WTC11 (cell line): Measurements from ENCODE around the gene LTBP1. TPM values are rescaled to one million over a fixed set of nuclear protein-coding genes. Genes with fewer than 3 reads are reported as not detected.

Experiments
- ATAC-seq: fragments of 200-7000 bp; cut with Tn5 transposase; 2 replicates; pipeline ENCODE4 v1.10.0; 2021; ENCODE audit warnings: mild to moderate bottlenecking, moderate library complexity
- CTCF ChIA-PET: fragments of 300-600 bp; sonication (Branson Sonifier 250); formaldehyde crosslinking; loops from one replicate; lab custom pipeline; 2021; ENCODE audit warnings: antibody characterized with exemption; lab: Charles Lee
- POLR2A ChIA-PET: fragments of 350-600 bp; sonication (Branson Sonifier 250); formaldehyde crosslinking; loops from one replicate; lab custom pipeline; 2021; ENCODE audit warnings: antibody characterized with exemption; lab: Charles Lee
- DNase-seq: peaks from one replicate; pipeline ENCODE4 v3.0.0; 2021; ENCODE audit warnings: low spot score
- H3K27ac Mint-ChIP-seq: 2 replicates; pipeline ENCODE4 v1.8.0; 2021; ENCODE audit warnings: mixed read lengths
- H3K27me3 Mint-ChIP-seq: 2 replicates; pipeline ENCODE4 v1.8.0; 2021; ENCODE audit warnings: low read depth, mild to moderate bottlenecking, moderate library complexity, mixed read lengths
- H3K36me3 Mint-ChIP-seq: 2 replicates; pipeline ENCODE4 v1.8.0; 2021; ENCODE audit warnings: mixed read lengths
- H3K4me1 Mint-ChIP-seq: 2 replicates; pipeline ENCODE4 v1.8.0; 2022; ENCODE audit warnings: mixed read lengths
- H3K4me3 Mint-ChIP-seq: 2 replicates; pipeline ENCODE4 v1.8.0; 2021; ENCODE audit warnings: mild to moderate bottlenecking, moderate library complexity, mixed read lengths
- H3K9me3 Mint-ChIP-seq: 2 replicates; pipeline ENCODE4 v1.8.0; 2021; ENCODE audit warnings: mixed read lengths
- ATF1 ChIP-seq: sonication (generic); formaldehyde crosslinking; IDR thresholded peaks from 2 replicates; pipeline ENCODE4 v1.8.1; 2023; ENCODE audit warnings: mild to moderate bottlenecking, moderate library complexity, missing genetic modification reagents
- CBFB ChIP-seq: sonication (generic); formaldehyde crosslinking; IDR thresholded peaks from 2 replicates; pipeline ENCODE4 v1.8.1; 2022; ENCODE audit warnings: mild to moderate bottlenecking, low read depth, missing genetic modification reagents
- ETV6 ChIP-seq: sonication (generic); formaldehyde crosslinking; IDR thresholded peaks from 2 replicates; pipeline ENCODE4 v1.8.1; 2022; ENCODE audit warnings: mild to moderate bottlenecking, missing genetic modification reagents
- FOXJ3 ChIP-seq: sonication (generic); formaldehyde crosslinking; IDR thresholded peaks from 2 replicates; pipeline ENCODE4 v1.9.0; 2021; ENCODE audit warnings: missing genetic modification reagents, mild to moderate bottlenecking, borderline replicate concordance
- GRHL2 ChIP-seq: fragments of 250-450 bp; sonication (Bioruptor Pico); IDR thresholded peaks from 2 replicates; pipeline ENCODE4 v1.8.0; 2022; ENCODE audit warnings: mild to moderate bottlenecking, moderate library complexity; ENCODE audit not compliant: insufficient replicate concordance, severe bottlenecking
- HMGA2 ChIP-seq: fragments of 250-450 bp; sonication (Bioruptor Pico); IDR thresholded peaks from 2 replicates; pipeline ENCODE4 v1.4.0; 2021; ENCODE audit warnings: mild to moderate bottlenecking, moderate library complexity
- IRF2 ChIP-seq: sonication (generic); formaldehyde crosslinking; IDR thresholded peaks from 2 replicates; pipeline ENCODE4 v1.8.0; 2022; ENCODE audit warnings: low read depth, missing genetic modification reagents, borderline replicate concordance
- JUN ChIP-seq: sonication (generic); formaldehyde crosslinking; IDR thresholded peaks from 2 replicates; pipeline ENCODE4 v1.8.0; 2023; ENCODE audit warnings: mild to moderate bottlenecking, missing genetic modification reagents
- KAT7 ChIP-seq: sonication (generic); formaldehyde crosslinking; IDR thresholded peaks from 2 replicates; pipeline ENCODE4 v1.8.1; 2023; ENCODE audit warnings: missing genetic modification reagents, mild to moderate bottlenecking, borderline replicate concordance
- MYBL2 ChIP-seq: sonication (generic); formaldehyde crosslinking; IDR thresholded peaks from 2 replicates; pipeline ENCODE4 v1.8.1; 2023; ENCODE audit warnings: mild to moderate bottlenecking, moderate library complexity, missing genetic modification reagents
- NFE2L1 ChIP-seq: sonication (generic); formaldehyde crosslinking; IDR thresholded peaks from 2 replicates; pipeline ENCODE4 v1.8.1; 2023; ENCODE audit warnings: missing genetic modification reagents
- NR2C2 ChIP-seq: sonication (generic); formaldehyde crosslinking; IDR thresholded peaks from 2 replicates; pipeline ENCODE4 v1.8.0; 2022; ENCODE audit warnings: mild to moderate bottlenecking, missing genetic modification reagents
- PRRX2 ChIP-seq: fragments of 250-450 bp; sonication (Bioruptor Pico); IDR thresholded peaks from 2 replicates; pipeline ENCODE4 v1.8.0; 2021; ENCODE audit warnings: mild to moderate bottlenecking
- TP53 ChIP-seq: sonication (generic); formaldehyde crosslinking; IDR thresholded peaks from 2 replicates; pipeline ENCODE4 v1.8.1; 2023; ENCODE audit warnings: mild to moderate bottlenecking, missing genetic modification reagents
- ZNF121 ChIP-seq: sonication (generic); formaldehyde crosslinking; IDR thresholded peaks from 2 replicates; pipeline ENCODE4 v1.8.0; 2023; ENCODE audit warnings: missing genetic modification reagents
- ZNF138 ChIP-seq: sonication (generic); formaldehyde crosslinking; conservative IDR thresholded peaks from 2 replicates; pipeline ENCODE4 v1.8.1; 2022; ENCODE audit warnings: mild to moderate bottlenecking, moderate library complexity, missing genetic modification reagents
- ZNF263 ChIP-seq: sonication (generic); formaldehyde crosslinking; IDR thresholded peaks from 2 replicates; pipeline ENCODE4 v1.8.1; 2022; ENCODE audit warnings: low read depth, mild to moderate bottlenecking, moderate library complexity, missing genetic modification reagents
- ZNF396 ChIP-seq: fragments of 250-450 bp; sonication (Bioruptor Pico); IDR thresholded peaks from 2 replicates; pipeline ENCODE4 v1.8.0; 2021; ENCODE audit warnings: mild to moderate bottlenecking, moderate library complexity, borderline replicate concordance
- total RNA-seq: library from RNA; stranded (reverse); gene quantifications from 3 replicates; pipeline ENCODE4 v1.2.3, GENCODE V29; 2021
- TF ChIP-seq, protein P1 (sequence below): sonication (generic); formaldehyde crosslinking; IDR thresholded peaks from 2 replicates; pipeline ENCODE4 v1.8.1; 2023; ENCODE audit warnings: mild to moderate bottlenecking, missing genetic modification reagents
- TF ChIP-seq, protein P2 (sequence below): sonication (generic); formaldehyde crosslinking; conservative IDR thresholded peaks from 2 replicates; pipeline ENCODE4 v1.8.1; 2023; ENCODE audit warnings: mild to moderate bottlenecking, low read depth, missing genetic modification reagents, moderate library complexity
- TF ChIP-seq, protein P3 (sequence below): sonication (generic); formaldehyde crosslinking; IDR thresholded peaks from 2 replicates; pipeline ENCODE4 v1.8.1; 2022; ENCODE audit warnings: low read depth, missing genetic modification reagents, borderline replicate concordance
- TF ChIP-seq, protein P4 (sequence below): sonication (generic); formaldehyde crosslinking; IDR thresholded peaks from 2 replicates; pipeline ENCODE4 v1.8.1; 2023; ENCODE audit warnings: mild to moderate bottlenecking, missing genetic modification reagents, moderate library complexity
- TF ChIP-seq, protein P5 (sequence below): fragments of 250-450 bp; sonication (Bioruptor Pico); IDR thresholded peaks from 2 replicates; pipeline ENCODE4 v1.9.0; 2021; ENCODE audit warnings: moderate library complexity, mild to moderate bottlenecking, inconsistent platforms, borderline replicate concordance
- TF ChIP-seq, protein P6 (sequence below): sonication (generic); formaldehyde crosslinking; IDR thresholded peaks from 2 replicates; pipeline ENCODE4 v1.8.0; 2023; ENCODE audit warnings: missing genetic modification reagents, mild to moderate bottlenecking, borderline replicate concordance
- TF ChIP-seq, protein P7 (sequence below): sonication (generic); formaldehyde crosslinking; IDR thresholded peaks from 2 replicates; pipeline ENCODE4 v1.8.1; 2023; ENCODE audit warnings: mild to moderate bottlenecking, moderate library complexity, missing genetic modification reagents

Gene LTBP1
- total RNA-seq, 1 experiment from 2014 or later, result 33.6 TPM

DNA sequence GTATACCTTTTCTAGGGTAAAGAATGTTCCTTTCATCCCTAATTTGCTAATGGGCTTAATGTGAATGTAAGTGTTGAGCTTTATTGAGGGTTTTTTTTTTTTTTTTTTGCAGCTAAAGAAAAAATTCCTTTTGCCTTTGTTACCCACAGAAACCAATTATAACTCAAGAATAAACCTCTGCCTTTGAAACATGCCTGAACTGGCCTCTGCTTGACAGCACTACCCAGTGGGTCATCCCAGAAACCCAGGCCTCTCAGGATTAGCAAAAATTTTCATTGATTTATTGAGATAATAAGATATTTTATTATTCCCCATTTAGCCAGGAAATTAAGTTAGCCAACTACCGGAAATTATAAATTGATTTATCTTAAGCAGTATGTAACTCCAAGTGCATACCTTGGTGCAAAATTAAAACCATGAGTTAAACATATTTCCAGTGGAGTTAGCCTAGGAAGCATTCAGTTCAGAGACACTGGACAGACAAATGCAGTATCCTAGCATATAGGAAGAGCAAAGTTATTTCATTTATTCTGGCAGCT lies 462.7 kb downstream of the LTBP1 start (continued):
- no peak for TF ChIP-seq HMGA2 (CRISPR knock-in tag)
- no peak for TF ChIP-seq TP53 (CRISPR knock-in tag)
- TF ChIP-seq ZNF138, result no peak
- TF ChIP-seq ZNF263 (CRISPR knock-in tag), result no peak
- TF ChIP-seq, protein P1, sequence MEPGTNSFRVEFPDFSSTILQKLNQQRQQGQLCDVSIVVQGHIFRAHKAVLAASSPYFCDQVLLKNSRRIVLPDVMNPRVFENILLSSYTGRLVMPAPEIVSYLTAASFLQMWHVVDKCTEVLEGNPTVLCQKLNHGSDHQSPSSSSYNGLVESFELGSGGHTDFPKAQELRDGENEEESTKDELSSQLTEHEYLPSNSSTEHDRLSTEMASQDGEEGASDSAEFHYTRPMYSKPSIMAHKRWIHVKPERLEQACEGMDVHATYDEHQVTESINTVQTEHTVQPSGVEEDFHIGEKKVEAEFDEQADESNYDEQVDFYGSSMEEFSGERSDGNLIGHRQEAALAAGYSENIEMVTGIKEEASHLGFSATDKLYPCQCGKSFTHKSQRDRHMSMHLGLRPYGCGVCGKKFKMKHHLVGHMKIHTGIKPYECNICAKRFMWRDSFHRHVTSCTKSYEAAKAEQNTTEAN (CRISPR knock-in tag), result no peak
- TF ChIP-seq ATF1, result no peak
- no peak for TF ChIP-seq NFE2L1
- no peak for TF ChIP-seq GRHL2
- no peak for TF ChIP-seq ZNF396 (CRISPR knock-in tag)
- TF ChIP-seq, all 79 proteins: peak for 0

DNA sequence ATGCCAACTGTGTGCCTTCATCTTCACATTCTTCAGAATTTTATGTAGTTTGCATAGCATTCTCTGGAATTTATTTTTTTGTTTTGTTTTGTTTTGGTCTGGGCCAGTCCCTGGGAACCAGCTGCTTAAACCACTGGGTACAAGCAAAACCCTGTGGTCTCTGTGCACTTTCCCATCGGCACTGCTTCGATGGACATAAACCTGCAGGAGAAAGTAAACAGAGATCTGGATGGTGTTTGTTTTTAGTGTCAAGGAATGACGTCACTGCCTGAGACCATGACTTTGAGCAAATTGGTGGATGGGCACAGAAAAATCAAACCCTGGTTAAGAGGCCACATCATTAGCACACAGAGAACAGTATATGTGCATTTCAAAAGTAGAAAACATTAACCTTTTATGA lies 465.0 kb downstream of the LTBP1 start:
- H3K27ac Mint-ChIP-seq, result no peak overlapping the region
- no peak for ATAC-seq
- TF ChIP-seq, protein P2, sequence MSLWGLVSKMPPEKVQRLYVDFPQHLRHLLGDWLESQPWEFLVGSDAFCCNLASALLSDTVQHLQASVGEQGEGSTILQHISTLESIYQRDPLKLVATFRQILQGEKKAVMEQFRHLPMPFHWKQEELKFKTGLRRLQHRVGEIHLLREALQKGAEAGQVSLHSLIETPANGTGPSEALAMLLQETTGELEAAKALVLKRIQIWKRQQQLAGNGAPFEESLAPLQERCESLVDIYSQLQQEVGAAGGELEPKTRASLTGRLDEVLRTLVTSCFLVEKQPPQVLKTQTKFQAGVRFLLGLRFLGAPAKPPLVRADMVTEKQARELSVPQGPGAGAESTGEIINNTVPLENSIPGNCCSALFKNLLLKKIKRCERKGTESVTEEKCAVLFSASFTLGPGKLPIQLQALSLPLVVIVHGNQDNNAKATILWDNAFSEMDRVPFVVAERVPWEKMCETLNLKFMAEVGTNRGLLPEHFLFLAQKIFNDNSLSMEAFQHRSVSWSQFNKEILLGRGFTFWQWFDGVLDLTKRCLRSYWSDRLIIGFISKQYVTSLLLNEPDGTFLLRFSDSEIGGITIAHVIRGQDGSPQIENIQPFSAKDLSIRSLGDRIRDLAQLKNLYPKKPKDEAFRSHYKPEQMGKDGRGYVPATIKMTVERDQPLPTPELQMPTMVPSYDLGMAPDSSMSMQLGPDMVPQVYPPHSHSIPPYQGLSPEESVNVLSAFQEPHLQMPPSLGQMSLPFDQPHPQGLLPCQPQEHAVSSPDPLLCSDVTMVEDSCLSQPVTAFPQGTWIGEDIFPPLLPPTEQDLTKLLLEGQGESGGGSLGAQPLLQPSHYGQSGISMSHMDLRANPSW (CRISPR knock-in tag), result no peak
- TF ChIP-seq, protein P3, sequence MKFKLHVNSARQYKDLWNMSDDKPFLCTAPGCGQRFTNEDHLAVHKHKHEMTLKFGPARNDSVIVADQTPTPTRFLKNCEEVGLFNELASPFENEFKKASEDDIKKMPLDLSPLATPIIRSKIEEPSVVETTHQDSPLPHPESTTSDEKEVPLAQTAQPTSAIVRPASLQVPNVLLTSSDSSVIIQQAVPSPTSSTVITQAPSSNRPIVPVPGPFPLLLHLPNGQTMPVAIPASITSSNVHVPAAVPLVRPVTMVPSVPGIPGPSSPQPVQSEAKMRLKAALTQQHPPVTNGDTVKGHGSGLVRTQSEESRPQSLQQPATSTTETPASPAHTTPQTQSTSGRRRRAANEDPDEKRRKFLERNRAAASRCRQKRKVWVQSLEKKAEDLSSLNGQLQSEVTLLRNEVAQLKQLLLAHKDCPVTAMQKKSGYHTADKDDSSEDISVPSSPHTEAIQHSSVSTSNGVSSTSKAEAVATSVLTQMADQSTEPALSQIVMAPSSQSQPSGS (CRISPR knock-in tag), result no peak
- TF ChIP-seq ETV6 (CRISPR knock-in tag), result no peak
- TF ChIP-seq FOXJ3 (CRISPR knock-in tag), result no peak
- TF ChIP-seq KAT7 (CRISPR knock-in tag), result no peak
- no peak for TF ChIP-seq JUN
- TF ChIP-seq, protein P4, sequence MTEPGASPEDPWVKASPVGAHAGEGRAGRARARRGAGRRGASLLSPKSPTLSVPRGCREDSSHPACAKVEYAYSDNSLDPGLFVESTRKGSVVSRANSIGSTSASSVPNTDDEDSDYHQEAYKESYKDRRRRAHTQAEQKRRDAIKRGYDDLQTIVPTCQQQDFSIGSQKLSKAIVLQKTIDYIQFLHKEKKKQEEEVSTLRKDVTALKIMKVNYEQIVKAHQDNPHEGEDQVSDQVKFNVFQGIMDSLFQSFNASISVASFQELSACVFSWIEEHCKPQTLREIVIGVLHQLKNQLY, result no peak
- TF ChIP-seq, protein P5, sequence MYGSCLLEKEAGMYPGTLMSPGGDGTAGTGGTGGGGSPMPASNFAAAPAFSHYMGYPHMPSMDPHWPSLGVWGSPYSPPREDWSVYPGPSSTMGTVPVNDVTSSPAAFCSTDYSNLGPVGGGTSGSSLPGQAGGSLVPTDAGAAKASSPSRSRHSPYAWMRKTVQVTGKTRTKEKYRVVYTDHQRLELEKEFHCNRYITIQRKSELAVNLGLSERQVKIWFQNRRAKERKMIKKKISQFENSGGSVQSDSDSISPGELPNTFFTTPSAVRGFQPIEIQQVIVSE (CRISPR knock-in tag), result no peak
- TF ChIP-seq PRRX2 (CRISPR knock-in tag), result no peak
- TF ChIP-seq ZNF263 (CRISPR knock-in tag), result no peak
- TF ChIP-seq NR2C2, result no peak
- no peak for TF ChIP-seq ZNF121 (CRISPR knock-in tag)
- TF ChIP-seq, protein P6, sequence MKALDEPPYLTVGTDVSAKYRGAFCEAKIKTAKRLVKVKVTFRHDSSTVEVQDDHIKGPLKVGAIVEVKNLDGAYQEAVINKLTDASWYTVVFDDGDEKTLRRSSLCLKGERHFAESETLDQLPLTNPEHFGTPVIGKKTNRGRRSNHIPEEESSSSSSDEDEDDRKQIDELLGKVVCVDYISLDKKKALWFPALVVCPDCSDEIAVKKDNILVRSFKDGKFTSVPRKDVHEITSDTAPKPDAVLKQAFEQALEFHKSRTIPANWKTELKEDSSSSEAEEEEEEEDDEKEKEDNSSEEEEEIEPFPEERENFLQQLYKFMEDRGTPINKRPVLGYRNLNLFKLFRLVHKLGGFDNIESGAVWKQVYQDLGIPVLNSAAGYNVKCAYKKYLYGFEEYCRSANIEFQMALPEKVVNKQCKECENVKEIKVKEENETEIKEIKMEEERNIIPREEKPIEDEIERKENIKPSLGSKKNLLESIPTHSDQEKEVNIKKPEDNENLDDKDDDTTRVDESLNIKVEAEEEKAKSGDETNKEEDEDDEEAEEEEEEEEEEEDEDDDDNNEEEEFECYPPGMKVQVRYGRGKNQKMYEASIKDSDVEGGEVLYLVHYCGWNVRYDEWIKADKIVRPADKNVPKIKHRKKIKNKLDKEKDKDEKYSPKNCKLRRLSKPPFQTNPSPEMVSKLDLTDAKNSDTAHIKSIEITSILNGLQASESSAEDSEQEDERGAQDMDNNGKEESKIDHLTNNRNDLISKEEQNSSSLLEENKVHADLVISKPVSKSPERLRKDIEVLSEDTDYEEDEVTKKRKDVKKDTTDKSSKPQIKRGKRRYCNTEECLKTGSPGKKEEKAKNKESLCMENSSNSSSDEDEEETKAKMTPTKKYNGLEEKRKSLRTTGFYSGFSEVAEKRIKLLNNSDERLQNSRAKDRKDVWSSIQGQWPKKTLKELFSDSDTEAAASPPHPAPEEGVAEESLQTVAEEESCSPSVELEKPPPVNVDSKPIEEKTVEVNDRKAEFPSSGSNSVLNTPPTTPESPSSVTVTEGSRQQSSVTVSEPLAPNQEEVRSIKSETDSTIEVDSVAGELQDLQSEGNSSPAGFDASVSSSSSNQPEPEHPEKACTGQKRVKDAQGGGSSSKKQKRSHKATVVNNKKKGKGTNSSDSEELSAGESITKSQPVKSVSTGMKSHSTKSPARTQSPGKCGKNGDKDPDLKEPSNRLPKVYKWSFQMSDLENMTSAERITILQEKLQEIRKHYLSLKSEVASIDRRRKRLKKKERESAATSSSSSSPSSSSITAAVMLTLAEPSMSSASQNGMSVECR (CRISPR knock-in tag), result no peak
- TF ChIP-seq MYBL2 (CRISPR knock-in tag), result no peak
- TF ChIP-seq IRF2 (CRISPR knock-in tag), result no peak
- TF ChIP-seq, protein P7, sequence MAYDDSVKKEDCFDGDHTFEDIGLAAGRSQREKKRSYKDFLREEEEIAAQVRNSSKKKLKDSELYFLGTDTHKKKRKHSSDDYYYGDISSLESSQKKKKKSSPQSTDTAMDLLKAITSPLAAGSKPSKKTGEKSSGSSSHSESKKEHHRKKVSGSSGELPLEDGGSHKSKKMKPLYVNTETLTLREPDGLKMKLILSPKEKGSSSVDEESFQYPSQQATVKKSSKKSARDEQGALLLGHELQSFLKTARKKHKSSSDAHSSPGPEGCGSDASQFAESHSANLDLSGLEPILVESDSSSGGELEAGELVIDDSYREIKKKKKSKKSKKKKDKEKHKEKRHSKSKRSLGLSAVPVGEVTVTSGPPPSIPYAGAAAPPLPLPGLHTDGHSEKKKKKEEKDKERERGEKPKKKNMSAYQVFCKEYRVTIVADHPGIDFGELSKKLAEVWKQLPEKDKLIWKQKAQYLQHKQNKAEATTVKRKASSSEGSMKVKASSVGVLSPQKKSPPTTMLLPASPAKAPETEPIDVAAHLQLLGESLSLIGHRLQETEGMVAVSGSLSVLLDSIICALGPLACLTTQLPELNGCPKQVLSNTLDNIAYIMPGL (CRISPR knock-in tag), result no peak
- TF ChIP-seq CBFB (CRISPR knock-in tag), result no peak
- TF ChIP-seq, all 79 proteins: peak for 0
- ChIA-PET POLR2A (interaction anchor here (0.8 kb wide), 1 partner anchor 556 kb away, joined by 3 read pairs; no protein-coding TSS in a partner anchor), CTCF (interaction anchor here (1.1 kb wide), 1 partner anchor 30 kb away, joined by 5 read pairs; no protein-coding TSS in a partner anchor)
- Mint-ChIP-seq H3K4me3 (no peak overlapping the region), H3K36me3 (peaks cover 14% of the 10 kb centered on the region), H3K4me1 (peaks cover 10% of the 10 kb centered on the region; the same call in 1 of the 2 replicates), H3K27me3 (no peaks in the 10 kb centered on the region), H3K9me3 (peaks cover 16% of the 10 kb centered on the region)
- no peak for DNase-seq
